ENCODE measurements around the gene IGSF9B. TPM values are rescaled to one million over a fixed set of nuclear protein-coding genes. Genes with fewer than 3 reads are reported as not detected.
A peak's percentile ranks its signal among the peaks of the same experiment; 100 is the strongest.

The IGSF9B gene
- total RNA-seq, 1 experiment from 2014 or later, result 0.37 TPM

DNA sequence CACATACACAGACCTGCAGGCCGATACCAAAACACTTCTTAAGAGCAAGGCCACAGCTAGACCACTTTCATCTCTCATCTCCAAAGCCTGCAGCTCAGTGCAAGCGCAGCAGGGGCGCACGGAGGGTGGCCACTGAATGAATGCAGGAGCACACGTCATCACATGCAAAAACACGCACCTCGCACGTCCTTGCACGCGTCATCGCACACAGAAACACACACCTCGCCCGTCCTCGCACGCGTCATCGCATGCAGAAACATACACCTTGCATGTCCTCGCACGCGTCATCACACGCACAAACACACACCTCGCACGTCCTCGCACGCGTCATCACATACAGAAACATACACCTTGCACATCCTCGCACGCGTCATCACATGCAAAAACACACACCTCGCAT lies 17.2 kb downstream of the IGSF9B start:
- DNase-seq (ENCODE audit: extremely low read depth, low read depth), result no peak

DNA sequence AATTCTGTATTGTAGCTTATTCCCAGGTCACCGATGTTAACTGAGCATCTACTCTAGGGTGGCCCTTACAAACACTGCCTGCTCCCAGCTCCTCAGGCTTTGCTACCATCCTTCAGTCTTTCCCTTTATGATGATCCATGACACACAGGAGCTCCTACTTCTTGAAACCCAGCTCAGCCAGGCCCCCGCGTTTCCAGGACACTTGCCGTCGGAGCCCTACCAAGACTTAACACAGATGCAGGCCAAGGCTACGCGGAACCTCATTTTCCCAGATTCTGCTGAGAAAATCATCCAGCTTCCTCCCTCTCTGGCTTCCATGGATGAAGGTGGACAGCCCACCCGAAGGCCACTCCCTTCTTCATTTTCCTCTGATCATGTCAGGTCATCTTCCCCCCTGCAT lies 18.6 kb downstream of the IGSF9B start:
- no peak for DNase-seq (ENCODE audit: extremely low read depth, low read depth)

DNA sequence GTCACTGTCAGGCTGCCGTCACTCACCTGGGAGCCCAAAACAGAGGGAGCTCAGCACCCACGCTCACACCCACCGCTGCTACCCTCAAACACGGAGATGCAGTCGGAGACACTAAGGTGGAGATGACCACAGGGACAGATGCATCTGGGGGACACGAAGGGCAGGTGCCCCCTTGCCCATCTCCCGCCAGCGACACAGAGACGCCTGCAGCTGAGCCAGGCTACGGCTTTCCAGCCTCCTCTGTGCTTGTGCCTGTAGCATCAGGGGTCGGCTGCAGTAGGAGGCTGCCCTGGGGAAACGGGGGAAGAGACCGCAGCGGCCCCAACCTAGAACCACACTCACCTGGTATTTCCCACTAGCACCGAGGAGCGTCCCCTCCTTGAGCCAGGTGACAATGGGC lies 19.3 kb downstream of the IGSF9B start:
- DNase-seq (ENCODE audit: extremely low read depth, low read depth), result no peak

DNA sequence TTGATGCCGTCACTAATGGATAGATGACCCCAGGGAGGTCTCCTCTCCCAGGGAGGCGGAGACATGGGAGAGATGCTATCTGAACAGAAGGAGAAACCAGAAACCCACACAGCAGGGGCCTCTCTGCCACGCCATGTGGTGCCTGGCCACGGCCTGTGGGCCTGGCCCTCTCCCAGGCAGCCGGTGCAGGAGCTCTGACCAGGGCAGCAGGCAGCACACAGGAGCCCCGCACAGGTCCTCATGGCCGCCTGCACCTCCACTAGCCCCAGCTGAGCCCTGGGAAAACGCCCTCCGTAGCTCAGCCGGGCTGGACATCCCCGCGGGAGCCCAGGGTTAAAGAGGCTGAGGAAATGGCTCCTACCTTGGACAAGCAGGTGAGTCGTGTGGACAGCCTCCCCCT lies 19.8 kb downstream of the IGSF9B start:
- no peak for DNase-seq (ENCODE audit: extremely low read depth, low read depth)

DNA sequence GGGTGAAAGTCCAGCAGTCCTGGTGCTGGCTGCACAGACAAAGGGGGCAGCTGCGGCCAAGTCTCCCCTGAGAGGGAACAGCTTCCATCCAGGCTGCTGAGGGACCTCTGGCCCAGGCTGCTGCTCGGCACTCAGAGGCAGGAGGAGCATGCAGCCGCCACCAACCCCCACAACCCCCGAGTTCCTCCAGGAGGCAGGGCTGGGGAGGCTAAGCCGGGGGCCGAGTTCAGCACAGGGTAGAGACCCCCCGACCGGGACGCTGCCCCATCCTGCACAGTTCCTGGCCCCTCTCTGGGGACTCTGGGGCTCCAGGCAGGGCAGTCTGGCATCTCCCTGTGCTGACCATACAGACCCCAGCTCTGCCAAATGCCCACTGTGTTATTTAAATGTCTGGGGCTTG lies 20.2 kb downstream of the IGSF9B start:
- DNase-seq (ENCODE audit: extremely low read depth, low read depth), result no peak

DNA sequence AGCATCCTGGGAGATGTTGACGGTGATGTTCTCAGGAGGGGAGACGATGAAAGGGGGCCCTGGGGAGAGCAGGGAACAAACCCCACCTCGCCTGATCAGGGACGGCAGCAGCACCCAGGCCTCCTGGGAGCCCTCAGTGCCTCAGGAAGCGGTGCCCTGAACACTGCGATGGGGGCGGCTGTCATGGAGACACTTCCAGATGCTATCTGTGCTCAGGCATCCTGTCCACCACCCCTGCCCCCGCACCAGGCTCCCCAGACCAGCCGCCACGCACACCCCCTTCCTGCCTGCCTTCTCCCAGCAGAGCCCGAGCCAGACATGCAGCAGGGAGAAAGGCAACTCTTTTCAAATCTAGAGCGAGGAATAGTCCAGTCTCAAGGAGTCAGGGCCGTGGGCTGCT lies 20.6 kb downstream of the IGSF9B start:
- no peak for DNase-seq (ENCODE audit: extremely low read depth, low read depth)

DNA sequence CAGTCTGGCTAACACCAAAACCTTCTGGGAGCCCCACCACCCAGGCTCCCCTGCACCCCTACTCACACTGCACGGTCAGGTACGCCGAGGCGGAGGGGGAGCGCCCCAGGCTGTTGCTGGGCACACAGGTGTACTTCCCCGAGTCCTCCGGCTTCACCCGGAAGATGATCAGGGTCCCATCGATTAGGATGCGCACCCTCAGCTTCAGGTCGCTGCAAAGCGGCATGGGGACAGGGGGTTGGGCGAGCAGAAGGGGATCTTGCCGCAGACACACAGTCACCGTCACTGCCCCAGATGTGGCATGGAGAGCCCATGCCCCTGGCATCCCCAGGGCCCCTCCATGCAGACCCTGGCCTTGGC lies 21.2 kb downstream of the IGSF9B start:
- DNase-seq (ENCODE audit: extremely low read depth, low read depth), result no peak

DNA sequence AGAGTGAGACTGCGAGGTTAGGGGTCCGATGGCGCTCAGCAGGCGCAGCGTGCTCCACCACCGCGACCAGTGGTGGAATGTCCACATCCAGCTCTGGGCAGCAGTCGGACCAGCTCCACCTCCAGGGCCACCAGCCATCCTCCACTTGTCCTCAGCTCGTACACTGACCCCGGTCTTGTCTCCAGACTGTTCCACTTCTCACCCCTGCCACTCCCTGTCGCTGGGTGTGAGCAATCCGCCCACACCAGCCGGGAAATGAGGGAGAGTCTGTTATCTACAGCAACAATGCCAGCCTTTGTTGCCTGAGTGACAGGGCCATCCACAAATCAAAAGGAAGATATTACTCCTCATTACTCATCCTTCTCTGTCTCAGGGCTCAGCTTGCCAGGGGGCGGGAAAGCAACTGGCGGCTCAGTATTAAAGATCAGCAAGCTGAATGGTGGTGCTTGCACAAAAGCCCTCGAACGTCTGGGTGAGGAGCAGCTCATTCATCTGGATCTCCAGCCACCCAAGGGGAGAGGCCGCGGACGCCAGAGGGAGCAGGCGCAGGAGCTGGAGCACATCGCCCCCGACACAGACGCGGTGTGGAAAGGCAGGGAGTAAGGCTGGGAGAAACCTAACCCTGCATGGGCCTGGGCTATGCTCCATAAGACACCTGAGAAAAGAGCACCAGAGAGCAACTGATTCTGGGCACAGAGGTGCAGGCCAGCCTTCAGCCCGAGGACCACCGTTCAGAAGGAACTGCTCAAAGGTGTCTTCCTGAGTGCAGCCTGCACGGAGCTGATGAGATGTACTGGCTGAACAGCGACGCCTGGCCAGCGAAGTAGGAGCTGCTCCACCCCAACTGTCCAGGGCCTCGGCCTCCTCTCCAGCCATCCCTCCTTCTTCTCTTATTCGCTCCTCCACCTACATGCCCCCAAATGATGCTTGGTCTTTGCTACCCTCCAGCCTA lies 21.9 kb downstream of the IGSF9B start:
- DNase-seq (ENCODE audit: extremely low read depth, low read depth), result peak; percentile 15

DNA sequence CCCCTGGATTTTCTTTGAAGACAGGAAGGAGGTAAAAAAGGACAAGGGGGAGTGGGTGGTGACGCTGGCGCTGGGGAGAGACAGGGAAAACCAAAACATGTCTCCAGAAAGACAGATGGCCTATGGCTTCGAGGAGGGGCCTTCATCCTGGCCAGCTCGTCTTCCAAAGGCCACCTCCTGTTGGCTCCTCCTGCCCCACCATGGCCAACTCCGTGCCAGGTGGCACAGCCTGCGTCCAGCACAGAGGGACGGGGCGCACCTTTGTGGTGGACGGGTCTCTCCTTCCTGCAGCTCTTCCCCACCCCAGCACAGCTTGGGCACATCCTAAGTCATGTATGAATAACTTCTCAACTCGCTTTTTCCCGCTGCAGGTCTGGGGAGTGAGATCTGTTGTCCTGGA lies 22.7 kb downstream of the IGSF9B start:
- DNase-seq (ENCODE audit: extremely low read depth, low read depth), result no peak

DNA sequence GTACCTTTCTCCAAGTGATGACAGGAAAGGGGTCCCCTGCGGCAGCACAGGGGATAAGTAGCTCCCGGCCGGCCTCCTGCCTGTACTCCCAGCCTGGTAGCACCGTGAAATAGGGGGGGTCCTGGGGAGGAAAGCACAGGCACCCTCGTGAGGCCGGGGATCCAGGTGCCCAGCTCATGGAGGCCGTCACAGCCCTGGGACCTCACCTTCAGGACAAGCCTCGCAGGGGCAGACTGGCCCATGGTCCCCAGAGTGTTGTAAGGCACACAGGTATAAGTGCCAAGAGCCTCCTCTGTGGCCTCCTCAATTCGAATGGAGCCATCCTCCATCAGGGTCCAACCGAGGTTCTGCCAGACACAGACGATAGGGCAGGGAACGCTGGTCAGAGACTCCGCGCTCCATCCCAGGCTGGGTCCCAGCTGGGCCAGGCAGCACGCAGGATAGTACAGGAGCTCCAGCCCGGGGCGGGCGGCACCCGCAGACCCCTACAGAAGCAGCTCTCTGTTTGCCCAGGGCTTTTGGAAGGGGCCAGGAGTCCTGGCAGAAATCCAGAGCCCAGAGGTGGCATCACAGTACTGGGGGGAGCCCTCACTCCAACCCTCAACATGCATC lies 25.2 kb downstream of the IGSF9B start:
- no peak for DNase-seq (ENCODE audit: extremely low read depth, low read depth)

DNA sequence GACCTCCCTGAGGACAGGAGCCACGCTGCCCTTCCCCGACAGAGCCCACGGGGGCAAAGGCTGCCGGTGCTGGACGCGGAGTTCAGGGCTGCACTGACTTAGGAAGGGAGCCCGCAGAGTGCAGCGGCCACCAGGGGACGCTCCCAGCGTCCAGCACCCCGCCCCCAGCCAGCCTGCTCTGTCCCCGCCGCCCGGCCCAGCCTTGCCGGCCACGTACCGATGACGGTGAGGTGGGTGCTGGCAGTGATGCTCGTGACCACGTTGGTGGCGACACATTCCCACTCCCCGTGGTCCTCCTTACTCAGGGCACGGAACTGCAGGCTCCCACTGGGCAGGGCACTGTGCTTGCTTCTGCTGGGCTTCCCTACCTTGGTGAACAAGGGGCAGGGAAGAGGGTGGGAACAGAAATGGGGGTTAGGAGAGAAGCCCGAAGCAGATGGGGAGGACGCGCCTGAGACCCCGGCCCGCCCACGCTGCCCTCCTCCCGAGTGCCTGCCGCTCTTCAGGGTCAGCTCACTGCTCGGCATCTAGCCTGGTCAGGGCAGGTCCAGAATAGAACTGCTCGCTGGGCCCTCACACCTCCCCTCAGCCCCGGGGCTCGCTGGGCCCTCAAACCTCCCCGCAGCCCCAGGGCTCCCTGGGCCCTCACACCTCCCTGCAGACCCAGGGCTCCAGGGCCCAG lies 25.9 kb downstream of the IGSF9B start:
- DNase-seq (ENCODE audit: extremely low read depth, low read depth), result no peak

DNA sequence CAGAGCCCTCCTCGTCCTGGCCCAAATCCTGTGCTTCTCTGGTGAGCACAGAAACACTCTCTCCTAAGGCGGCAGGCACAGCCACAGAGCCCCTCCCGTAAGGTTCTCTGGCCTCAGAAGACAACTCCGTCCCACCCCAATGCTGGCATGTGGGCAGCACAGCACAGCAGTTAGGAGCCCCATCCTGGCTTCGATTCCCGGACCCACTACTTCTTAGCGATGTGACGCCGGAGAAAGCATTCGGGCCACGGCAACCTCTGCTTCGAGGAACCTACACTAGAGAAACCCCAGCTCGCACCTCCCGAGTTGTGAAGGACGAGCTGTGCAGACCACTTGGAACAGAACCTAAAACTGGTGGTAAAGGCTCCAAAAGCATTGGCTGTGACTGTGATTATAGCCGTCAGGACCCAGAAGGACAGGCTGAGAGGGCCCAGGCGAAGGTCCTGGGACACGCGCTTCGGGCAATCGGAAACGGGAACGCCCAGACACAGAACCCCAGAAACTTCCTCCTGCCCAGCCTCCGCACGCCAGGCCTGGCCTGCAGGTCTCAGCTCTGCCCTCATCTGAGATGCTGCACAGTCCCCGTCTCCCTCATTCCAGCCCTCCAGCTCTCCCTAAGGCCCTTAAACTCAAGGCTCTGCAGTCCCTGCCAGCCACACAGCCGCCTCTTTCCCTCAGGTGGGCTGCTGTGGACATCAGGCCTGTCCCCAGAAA lies 26.6 kb downstream of the IGSF9B start:
- DNase-seq (ENCODE audit: extremely low read depth, low read depth), result no peak

DNA sequence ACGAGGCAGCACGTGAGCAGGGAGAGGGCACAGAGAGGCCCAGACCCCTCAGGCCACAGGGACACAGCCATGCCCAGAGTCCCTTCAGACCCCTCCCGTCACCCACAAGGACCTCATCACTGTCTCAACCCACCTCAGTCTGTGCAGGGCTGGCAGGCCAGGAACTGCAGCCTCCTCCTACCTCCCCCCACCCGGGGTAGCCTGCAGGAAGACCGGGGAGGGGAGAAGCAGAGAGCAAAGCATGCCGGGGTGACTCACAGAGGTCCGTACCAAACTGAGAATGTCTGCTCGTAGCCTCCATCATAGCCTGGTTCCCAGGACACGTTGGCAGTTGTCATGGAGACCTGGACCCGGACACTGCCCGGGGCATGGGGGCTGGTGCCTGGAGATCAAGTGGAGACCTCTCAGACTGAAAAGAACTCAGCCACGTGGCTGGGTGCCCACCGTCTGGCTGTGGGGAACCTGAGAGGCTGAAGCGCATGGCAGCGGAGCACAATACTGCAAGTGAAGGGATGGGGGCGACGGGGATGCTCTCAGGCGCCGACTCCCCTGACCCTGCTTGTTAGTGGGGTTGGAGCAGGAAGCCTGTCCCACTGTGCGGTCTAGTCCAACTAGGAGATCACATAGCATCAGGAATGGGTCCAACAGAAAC lies 27.2 kb downstream of the IGSF9B start:
- no peak for DNase-seq (ENCODE audit: extremely low read depth, low read depth)

DNA sequence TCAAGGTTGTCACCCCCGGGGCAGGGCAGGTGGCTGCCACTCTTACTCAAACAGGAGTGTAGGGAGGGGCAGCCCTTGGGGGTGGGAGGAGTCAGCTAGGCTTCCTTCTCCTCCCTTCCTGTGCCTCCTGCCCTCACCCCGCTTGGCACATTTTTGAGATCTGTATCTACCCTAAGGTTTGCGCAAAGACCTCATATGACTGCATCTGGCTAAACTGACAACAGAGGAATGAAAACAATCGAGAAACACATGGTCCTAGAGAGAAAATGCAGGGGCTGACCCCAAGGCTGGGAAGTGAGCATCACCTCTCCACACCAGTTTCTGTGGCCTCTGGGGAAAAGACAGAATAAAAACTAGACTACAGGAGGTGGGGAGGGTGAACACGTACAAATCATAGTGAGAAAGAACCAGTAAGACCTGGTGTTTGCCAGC lies 28.1 kb downstream of the IGSF9B start:
- DNase-seq (ENCODE audit: extremely low read depth, low read depth), result no peak

DNA sequence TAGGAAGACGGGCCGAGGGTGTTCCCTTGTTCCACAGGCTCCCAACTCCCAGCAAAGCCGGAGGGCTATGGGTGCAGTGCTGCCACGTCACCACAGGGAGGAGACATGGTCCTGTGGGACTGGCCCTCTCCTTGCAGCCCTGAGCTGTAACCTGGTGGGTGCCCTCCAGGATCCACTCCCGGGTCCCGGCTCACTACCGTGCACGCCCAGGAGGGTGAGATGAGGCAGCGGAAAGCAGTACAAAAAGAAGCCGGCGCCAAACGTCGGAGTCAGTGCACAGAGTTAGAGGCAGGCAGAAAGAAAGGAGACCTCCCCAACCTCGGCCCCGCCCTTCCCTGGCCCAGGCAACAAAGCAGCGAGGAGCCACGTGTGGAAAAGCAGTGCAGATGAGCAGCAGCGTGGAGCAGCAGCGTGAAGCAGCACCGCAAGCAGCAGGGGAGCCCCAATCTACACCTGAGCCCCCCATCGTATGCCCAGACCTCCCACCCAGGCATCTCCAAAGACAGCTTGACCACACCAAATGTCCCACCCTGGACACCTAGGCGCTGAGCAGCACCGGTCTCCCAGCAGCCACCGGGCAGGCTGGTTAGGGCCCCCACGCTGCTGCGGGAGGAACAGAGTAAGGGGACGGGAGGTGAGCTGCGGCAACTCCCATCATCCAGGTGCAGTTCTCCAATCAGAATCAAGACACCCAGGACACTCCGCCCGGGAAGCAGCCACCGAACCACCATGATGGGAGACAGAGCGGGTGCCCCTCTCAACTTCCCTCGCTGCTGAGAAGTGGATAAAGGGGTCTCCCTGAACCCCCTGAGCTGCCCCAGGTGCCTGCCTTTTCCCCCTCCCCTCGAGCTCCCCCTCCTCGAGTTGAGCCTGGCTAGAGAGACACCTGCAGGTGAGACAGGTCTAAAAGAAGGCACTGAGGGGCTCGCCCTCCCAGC lies 28.8 kb downstream of the IGSF9B start:
- peak; percentile 55 for DNase-seq (ENCODE audit: extremely low read depth, low read depth)

DNA sequence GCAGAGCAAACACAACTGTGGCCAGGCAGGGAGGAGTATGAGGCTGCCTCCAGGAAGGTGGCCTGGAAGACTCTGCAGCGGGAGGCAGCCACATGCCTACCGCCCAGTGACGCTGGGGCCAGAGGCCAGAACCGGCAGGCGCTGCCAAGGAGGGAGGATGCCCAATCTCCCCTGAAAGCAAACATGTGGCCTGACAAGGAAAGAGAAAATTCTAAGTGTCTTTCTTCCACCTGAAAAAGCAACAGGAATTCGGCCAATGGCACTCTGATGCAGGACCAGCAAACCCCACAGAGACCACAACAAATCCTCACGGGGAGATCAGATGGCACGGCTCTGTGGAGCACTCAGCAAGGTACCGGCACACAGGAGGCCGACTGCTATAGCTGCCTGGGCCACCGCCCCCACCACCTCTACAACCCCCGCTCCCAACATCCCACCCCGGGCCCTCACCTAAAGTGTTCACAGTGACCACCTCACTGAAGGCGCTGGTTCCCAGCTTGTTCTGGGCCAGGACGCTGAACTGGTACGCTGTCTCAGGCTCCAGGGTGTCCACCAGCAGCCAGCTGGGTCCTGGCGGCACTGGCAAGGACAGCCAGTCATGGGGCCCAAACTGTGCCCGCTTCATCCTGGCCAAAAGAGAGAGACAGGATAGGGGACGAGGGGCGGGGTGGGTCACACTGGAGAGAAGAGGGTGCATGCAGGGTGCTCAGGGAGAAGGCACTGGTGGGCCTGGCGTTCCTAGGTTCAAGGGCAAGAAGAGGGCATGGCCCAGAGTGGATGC lies 30.1 kb downstream of the IGSF9B start:
- no peak for DNase-seq (ENCODE audit: extremely low read depth, low read depth)

DNA sequence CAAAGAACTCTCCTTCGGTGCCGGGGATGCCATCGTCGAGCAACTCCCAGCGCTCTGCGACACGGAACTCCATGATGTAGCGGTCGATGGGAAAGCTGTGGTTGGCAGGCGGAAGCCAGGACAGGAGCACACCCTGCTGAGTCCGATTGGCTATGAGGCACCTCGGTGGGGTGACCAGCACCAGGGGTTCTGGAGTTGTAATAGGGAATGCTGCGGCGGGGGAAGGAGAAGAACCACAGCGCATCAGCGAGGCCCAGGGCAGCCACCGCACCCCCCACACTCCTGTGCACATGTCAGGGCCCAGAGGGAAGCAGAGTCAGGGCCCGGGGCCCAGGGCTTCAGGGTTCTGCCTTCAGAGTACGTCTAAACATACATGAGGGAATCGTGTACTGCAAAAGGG lies 31.0 kb downstream of the IGSF9B start:
- no peak for DNase-seq (ENCODE audit: extremely low read depth, low read depth)

DNA sequence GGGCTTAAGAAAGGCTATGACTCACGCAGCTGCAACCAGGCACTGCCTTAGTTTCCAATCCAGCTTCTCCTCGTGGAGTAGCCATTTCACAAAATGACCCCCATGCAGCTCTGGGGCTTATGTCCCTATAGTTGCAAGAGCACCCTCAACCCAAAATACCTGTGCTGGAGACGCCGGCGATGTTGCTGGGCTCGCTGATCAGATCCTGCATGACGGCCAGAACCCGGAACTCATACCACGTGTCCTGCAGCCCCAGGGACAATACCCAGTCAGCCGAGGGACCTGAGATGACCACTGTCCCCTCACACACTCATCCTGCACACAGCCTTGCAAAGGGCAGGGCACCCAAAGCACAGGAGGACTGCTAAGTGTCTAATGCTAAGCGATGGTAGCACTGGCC lies 32.1 kb downstream of the IGSF9B start:
- DNase-seq (ENCODE audit: extremely low read depth, low read depth), result no peak
